Measurements from ENCODE around the gene CASK. TPM values are rescaled to one million over a fixed set of nuclear protein-coding genes. Genes with fewer than 3 reads are reported as not detected.

Gene CASK
- total RNA-seq, 1 donor: 65.6 TPM

GRCh38 chrX:41590641-41591040 lies 332.7 kb downstream of the CASK start:
- no peak for TF ChIP-seq CTCF (IDR thresholded peaks at IDR 0.05; ENCODE audit: insufficient read depth, low read depth, low read length)
- no peak overlapping the region for H3K4me3 ChIP-seq (ENCODE audit: low read depth, low read length)
- DNase-seq (ENCODE audit: low read depth): peak; percentile 78

- no peak for TF ChIP-seq CTCF (IDR thresholded peaks at IDR 0.05; ENCODE audit: insufficient read depth, low read depth, low read length)
- DNase-seq (ENCODE audit: low read depth): peak; percentile 90
- peak overlapping the region; percentile 32 for H3K4me3 ChIP-seq (ENCODE audit: low read depth, low read length)
Observed at GRCh38 chrX:41589634-41590270, 333.6 kb downstream of the CASK start.

DNA sequence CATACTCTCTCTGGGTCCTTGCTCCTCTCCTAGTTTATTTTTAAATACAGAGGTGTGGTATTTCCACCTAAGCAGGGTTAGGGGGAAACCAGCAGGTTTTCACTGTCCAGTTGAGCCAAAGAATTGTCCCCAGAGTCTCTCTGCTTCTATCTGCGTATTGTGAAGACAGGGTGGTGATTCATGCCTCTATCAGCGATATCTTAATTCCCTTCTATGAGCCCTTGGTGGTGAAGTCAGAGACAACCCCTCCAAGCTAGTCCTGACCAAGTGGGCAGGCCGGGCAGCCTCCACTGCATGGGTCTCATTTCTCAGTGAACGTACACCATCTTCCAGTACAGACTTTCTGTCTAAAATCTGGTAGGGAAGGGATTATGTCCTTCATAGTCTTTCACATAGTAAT lies 335.1 kb downstream of the CASK start:
- peak overlapping the region; percentile 18 for H3K4me3 ChIP-seq (ENCODE audit: low read depth, low read length)
- DNase-seq (ENCODE audit: low read depth): peak; percentile 51
- TF ChIP-seq CTCF (IDR thresholded peaks at IDR 0.05; ENCODE audit: insufficient read depth, low read depth, low read length): no peak

DNA sequence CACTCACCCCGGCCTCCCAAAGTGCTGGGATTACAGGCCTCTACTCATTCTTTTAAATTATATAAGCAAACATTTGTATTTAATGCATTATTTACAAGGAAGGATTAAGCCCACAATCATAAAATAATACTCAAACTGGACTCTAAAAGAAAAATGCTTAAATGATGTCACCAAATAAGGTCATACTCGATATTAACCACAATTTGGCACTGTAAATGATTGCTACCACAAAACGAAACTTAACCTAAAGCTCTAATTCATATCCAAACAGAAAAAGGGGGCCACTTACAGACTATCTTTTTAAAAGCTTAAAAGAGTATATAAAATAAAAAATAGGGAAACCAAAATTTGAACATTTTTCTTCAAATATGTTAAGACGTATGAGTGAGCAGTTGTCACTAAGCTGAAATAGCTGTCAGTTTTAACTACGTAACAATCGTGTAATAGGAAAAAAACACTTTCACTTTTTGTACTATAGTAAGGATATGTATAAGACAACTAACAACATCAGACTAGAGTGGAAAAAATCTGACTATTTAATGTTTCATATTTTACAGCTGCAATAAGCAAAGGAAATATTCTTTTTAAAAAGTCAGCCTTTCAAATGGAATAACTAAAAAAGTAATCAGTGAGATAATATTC lies 342.8 kb downstream of the CASK start:
- no peak for TF ChIP-seq CTCF (IDR thresholded peaks at IDR 0.05; ENCODE audit: insufficient read depth, low read depth, low read length)
- peak; percentile 63 for DNase-seq (ENCODE audit: low read depth)

DNA sequence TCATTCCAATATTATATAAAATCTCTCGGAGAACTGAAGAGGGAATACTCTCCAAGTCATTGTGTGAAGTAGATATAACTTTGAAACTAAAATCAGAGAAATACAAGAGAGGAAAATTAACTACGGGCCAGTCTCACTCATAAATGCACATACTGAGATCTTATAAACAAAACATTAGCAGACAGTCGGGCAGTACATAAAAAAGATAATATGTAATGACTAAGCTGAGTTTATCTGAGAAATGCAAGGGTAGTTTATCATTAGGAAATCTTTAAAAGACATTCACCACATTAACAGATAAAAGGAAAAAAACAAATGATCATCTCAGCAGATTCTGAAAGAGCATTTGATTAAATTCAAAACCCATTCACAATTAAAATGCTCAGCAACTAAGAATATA lies 359.5 kb downstream of the CASK start:
- peak; percentile 78 for DNase-seq (ENCODE audit: low read depth)
- TF ChIP-seq CTCF (IDR thresholded peaks at IDR 0.05; ENCODE audit: insufficient read depth, low read depth, low read length): no peak
- H3K4me3 ChIP-seq (ENCODE audit: low read depth, low read length): no peak overlapping the region

More for the DNA sequence above, 342.8 kb downstream of the CASK start:
- H3K4me3 ChIP-seq (ENCODE audit: low read depth, low read length): no peak overlapping the region

DNA sequence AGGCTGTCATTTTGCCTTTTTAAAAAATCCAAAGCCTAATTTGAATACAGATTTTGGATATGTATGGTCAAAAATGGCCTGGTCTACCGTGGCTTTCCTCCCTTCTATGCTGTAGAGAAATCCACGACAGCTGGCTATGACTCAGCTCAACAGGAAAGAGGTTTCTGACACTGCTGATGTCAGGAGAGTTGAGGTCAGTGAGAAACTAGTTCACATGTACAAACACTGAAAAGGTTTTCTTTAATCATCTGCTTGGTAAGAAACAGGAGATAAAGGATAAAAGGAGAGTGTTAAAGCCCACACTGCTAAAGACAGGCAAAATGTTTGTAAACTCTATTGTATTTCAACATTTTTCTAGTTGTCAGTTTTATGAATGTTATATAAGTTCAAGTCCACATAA lies 362.3 kb downstream of the CASK start:
- H3K4me3 ChIP-seq (ENCODE audit: low read depth, low read length): no peak overlapping the region
- TF ChIP-seq CTCF (IDR thresholded peaks at IDR 0.05; ENCODE audit: insufficient read depth, low read depth, low read length): no peak
- DNase-seq (ENCODE audit: low read depth): peak; percentile 94

All from fibroblast of villous mesenchyme (primary cell).